ENCODE measurements around the gene ANKRD11. TPM values are rescaled to one million over a fixed set of nuclear protein-coding genes. Genes with fewer than 3 reads are reported as not detected.
A peak's percentile ranks its signal among the peaks of the same experiment; 100 is the strongest.

Gene ANKRD11
- total RNA-seq, 2 donors from 2014 or later, result 118 to 159 TPM

- Histone ChIP-seq H3K9me3 (ENCODE audit: control insufficient read depth, low read length) (no peaks in the 10 kb centered on the region), H3K27me3 (ENCODE audit: control insufficient read depth, insufficient read depth, low read length, poor library complexity, severe bottlenecking) (no peaks in the 10 kb centered on the region), H3K36me3 (ENCODE audit: control insufficient read depth, insufficient read depth, low read length) (peaks cover 16% of the 10 kb centered on the region), H3K4me1 (ENCODE audit: control insufficient read depth, insufficient read depth, low read length) (peaks cover 8% of the 10 kb centered on the region), H3K4me3 (ENCODE audit: low read length) (no peak overlapping the region), H3K9ac (ENCODE audit: extremely low read depth, low read length, poor library complexity, severe bottlenecking) (no peak overlapping the region), H3K27ac (ENCODE audit: low read depth, low read length) (no peak overlapping the region)
- Mint-ChIP-seq H3K9me3 (no peaks in the 10 kb centered on the region), H3K36me3 (ENCODE audit: low read depth) (peaks cover 17% of the 10 kb centered on the region), H3K27me3 (ENCODE audit: insufficient read depth) (no peaks in the 10 kb centered on the region), H3K4me1 (peaks cover 50% of the 10 kb centered on the region), H3K4me3 (no peak overlapping the region), H3K27ac (peak overlapping the region; percentile 30)
- no peak for DNase-seq
- no peak for TF ChIP-seq CTCF (conservative IDR thresholded peaks at IDR 0.05)
- WGBS, 2 experiments (ENCODE audit: insufficient coverage in 1 of 2, insufficient read length in 1 of 2), result 86 to 94% methylated on average over 8 to 13 of the region's 13 CpGs
Observed at GRCh38 chr16:89396156-89396555, 94.2 kb downstream of the ANKRD11 start.

GRCh38 chr16:89395150-89396142 lies 94.9 kb downstream of the ANKRD11 start:
- Histone ChIP-seq H3K27me3 (ENCODE audit: control insufficient read depth, insufficient read depth, low read length, poor library complexity, severe bottlenecking) (no peaks in the 10 kb centered on the region), H3K4me3 (ENCODE audit: low read length) (no peak overlapping the region), H3K4me1 (ENCODE audit: control insufficient read depth, insufficient read depth, low read length) (peaks cover 8% of the 10 kb centered on the region), H3K27ac (ENCODE audit: low read depth, low read length) (no peak overlapping the region), H3K36me3 (ENCODE audit: control insufficient read depth, insufficient read depth, low read length) (peaks cover 19% of the 10 kb centered on the region), H3K9me3 (ENCODE audit: control insufficient read depth, low read length) (no peaks in the 10 kb centered on the region), H3K9ac (ENCODE audit: extremely low read depth, low read length, poor library complexity, severe bottlenecking) (no peak overlapping the region)
- DNase-seq, result no peak
- WGBS, 2 experiments (ENCODE audit: insufficient coverage in 1 of 2, insufficient read length in 1 of 2), result 93% methylated on average over 26 to 28 of the region's 28 CpGs
- Mint-ChIP-seq H3K27ac (peak overlapping the region; percentile 73), H3K4me1 (peaks cover 50% of the 10 kb centered on the region), H3K4me3 (no peak overlapping the region), H3K27me3 (ENCODE audit: insufficient read depth) (no peaks in the 10 kb centered on the region), H3K36me3 (ENCODE audit: low read depth) (peaks cover 20% of the 10 kb centered on the region), H3K9me3 (no peaks in the 10 kb centered on the region)
- TF ChIP-seq CTCF (conservative IDR thresholded peaks at IDR 0.05), result no peak

GRCh38 chr16:89393738-89394406 lies 96.5 kb downstream of the ANKRD11 start:
- Histone ChIP-seq H3K9ac (ENCODE audit: extremely low read depth, low read length, poor library complexity, severe bottlenecking) (no peak overlapping the region), H3K36me3 (ENCODE audit: control insufficient read depth, insufficient read depth, low read length) (peaks cover 20% of the 10 kb centered on the region), H3K4me3 (ENCODE audit: low read length) (no peak overlapping the region), H3K27ac (ENCODE audit: low read depth, low read length) (no peak overlapping the region), H3K4me1 (ENCODE audit: control insufficient read depth, insufficient read depth, low read length) (peaks cover 8% of the 10 kb centered on the region), H3K9me3 (ENCODE audit: control insufficient read depth, low read length) (no peaks in the 10 kb centered on the region), H3K27me3 (ENCODE audit: control insufficient read depth, insufficient read depth, low read length, poor library complexity, severe bottlenecking) (no peaks in the 10 kb centered on the region)
- no peaks in the 10 kb centered on the region for H3K9me3 Mint-ChIP-seq
- H3K27ac Mint-ChIP-seq, result peak overlapping the region; percentile 78
- no peak overlapping the region for H3K4me3 Mint-ChIP-seq
- TF ChIP-seq CTCF (conservative IDR thresholded peaks at IDR 0.05), result no peak
- H3K27me3 Mint-ChIP-seq (ENCODE audit: insufficient read depth), result no peaks in the 10 kb centered on the region
- WGBS, 2 experiments (ENCODE audit: insufficient coverage in 1 of 2, insufficient read length in 1 of 2), result 93 to 94% methylated on average over 11 to 14 of the region's 14 CpGs
- peak; percentile 76 for DNase-seq
- peaks cover 22% of the 10 kb centered on the region for H3K36me3 Mint-ChIP-seq (ENCODE audit: low read depth)
- peaks cover 49% of the 10 kb centered on the region for H3K4me1 Mint-ChIP-seq

All from endodermal cell (in vitro differentiated cells).